Subcutaneous adipose tissue (tissue), 4 donors: ENCODE measurements around the gene UGT1A9. TPM values are rescaled to one million over a fixed set of nuclear protein-coding genes. Genes with fewer than 3 reads are reported as not detected.

ENCODE experiments used
- total RNA-seq, 4 donors: library from RNA; depleted of rRNA; stranded (reverse); fragments of >200 nt; gene quantifications; one replicate each; pipeline ENCODE4 v1.1.0, GENCODE V29; 2016
- TF ChIP-seq, protein P1 (sequence below): fragments of 450-650 bp; IDR thresholded peaks from one replicate; pipeline ENCODE4 v1.5.1; 2016; ENCODE audit warnings: low read depth, mild to moderate bottlenecking, control low read depth, antibody characterized with exemption, moderate library complexity

The UGT1A9 gene
- total RNA-seq, 4 donors from 2014 or later: not detected

DNA sequence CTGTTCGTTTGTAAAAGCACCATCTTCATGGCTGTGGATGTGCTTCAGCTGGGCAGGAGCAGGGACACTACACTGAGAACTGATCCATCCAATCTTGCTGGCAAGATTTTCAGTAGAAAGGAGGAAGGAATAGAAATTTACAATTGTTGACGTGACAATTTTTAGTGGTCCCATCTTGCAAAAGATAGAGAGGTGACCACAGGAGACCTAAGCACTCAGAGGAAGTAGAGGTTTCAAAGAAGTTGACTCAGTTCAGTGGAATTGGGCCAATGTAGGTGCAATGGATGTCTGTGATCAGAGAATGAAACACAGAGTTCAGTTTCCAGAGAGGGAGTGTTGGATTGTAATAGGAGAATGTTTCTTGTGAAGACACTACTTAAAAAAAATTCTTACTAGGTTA is 42.4 kb downstream of the UGT1A9 start:
- TF ChIP-seq, protein P1, sequence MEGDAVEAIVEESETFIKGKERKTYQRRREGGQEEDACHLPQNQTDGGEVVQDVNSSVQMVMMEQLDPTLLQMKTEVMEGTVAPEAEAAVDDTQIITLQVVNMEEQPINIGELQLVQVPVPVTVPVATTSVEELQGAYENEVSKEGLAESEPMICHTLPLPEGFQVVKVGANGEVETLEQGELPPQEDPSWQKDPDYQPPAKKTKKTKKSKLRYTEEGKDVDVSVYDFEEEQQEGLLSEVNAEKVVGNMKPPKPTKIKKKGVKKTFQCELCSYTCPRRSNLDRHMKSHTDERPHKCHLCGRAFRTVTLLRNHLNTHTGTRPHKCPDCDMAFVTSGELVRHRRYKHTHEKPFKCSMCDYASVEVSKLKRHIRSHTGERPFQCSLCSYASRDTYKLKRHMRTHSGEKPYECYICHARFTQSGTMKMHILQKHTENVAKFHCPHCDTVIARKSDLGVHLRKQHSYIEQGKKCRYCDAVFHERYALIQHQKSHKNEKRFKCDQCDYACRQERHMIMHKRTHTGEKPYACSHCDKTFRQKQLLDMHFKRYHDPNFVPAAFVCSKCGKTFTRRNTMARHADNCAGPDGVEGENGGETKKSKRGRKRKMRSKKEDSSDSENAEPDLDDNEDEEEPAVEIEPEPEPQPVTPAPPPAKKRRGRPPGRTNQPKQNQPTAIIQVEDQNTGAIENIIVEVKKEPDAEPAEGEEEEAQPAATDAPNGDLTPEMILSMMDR: no peak

DNA sequence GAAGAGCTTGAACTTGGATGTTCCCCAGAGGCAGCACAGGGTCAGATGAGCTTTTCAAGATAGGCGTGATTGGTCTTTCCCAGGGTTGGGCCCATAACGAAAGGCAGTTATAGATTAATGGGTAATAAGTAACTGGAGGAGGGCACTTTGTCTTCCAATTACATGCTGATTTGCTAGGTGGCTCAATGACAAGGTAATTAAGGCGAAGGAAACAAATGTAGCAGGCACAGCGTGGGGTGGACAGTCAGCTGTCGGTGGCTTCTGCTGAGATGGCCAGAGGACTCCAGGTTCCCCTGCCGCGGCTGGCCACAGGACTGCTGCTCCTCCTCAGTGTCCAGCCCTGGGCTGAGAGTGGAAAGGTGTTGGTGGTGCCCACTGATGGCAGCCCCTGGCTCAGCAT is 46.9 kb downstream of the UGT1A9 start, which contains the start of gene UGT1A4:
Gene UGT1A4 (plus strand): TSS at position 185 of the 400 bp plus-strand sequence. CDS start 85 bp downstream, at position 270.
- TF ChIP-seq, protein P1: no peak

DNA sequence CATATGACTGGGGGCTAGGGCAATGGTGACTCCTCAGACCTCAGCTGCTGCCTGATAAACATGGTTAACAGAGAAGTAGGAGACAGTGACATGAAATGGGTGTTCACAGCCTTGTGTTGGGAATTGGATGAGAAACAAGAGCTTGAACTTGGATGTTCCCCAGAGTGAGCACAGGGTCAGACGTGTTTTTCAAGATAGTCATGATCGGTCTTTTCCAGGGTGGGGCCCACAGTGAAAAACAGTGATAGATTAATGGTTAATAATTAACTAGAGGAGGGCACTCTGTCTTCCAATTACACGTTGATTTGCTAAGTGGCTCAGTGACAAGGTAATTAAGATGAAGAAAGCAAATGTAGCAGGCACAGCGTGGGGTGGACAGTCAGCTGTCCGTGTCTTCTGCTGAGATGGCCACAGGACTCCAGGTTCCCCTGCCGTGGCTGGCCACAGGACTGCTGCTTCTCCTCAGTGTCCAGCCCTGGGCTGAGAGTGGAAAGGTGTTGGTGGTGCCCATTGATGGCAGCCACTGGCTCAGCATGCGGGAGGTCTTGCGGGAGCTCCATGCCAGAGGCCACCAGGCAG is 57.1 kb downstream of the UGT1A9 start, which contains the start of gene UGT1A3:
Gene UGT1A3 (plus strand): TSS at position 320 of the 579 bp plus-strand sequence. CDS start 85 bp downstream, at position 405.
- TF ChIP-seq, protein P1: no peak

DNA sequence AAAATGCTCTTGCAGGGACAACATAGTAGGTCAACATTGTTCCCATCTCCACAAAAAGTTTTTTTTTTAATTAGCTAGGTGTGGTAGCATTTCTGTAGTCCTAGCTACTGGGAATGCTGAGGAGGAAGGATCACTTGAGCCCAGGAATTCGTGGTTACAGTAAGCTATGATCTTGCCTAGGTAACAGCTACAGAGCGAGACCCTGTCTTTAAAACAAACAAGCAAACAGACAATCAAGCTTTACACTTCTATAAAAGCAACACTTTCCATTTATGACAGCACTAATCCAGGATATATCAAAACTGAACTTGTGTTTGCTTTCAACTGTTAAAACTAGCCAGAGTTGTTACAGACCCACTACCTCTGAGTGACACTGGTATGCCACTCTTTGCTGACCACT is 69.2 kb downstream of the UGT1A9 start:
- TF ChIP-seq, protein P1: no peak

DNA sequence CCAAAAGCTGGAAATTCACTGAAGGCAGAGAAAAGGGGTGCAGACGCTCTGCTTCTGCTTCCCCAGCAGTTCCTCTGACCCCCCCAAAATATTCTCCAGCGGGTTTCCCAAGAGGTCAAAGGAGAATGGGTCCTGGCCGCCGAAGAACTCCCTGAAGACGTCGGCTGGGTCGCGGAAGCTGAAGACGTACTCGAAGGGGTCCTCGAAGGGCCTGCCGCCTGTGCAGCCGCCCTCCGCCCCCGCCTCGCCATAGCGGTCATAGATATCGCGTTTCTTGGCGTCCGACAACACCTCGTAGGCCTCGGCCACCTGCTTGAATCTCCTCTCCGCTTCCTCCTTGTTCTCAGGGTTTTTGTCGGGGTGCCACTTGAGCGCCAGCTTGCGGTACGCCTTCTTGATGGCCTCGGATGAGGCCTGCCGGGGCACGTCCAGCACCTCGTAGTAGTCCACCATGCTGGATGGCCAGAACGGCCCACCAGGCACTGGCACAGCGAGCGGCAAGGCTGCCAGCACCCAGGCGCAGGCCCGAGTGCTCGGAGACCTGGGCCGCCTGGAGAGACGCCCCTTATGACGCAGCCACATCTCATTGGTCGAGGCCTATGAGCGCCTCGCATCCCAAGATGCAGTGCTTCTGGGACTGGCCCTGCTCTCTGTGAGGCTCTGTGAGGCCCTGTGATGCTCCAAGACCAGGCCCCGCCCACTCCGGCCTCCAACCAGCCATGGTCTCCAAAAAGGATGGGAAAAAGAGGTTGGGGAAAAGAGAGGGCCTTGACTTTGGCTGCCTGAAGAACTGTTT is 72.0 kb downstream of the UGT1A9 start:
- TF ChIP-seq, protein P1: no peak

DNA sequence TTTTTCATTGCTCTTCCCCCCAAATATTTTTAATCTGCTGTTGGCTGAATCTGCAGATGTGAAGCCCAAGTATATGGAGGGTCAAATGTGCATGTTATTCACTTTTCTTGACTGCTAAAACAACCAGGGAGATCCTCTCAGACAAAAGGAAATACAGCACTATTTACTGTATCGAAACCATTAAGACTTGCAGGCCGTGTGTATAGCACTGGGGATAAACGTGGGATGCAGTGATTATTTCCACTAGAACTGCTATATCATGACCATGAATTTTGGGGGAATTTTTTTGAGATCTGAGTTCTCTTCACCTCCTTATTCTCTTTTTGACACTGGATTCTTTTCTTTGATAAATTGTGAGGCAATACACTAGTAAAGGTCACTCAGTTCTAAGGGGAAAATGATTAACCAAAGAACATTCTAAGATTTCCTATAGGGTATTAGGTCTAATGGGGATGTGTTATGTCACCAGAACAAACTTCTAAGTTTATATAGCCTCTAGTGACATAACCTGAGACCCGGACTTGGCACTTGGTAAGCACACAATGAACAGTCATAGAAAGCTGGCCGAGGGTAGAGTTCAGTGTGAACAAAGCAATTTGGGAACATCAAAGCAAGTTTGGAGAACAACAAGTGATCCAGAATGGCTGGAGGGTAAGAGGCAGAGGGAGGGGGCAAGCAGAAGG is 73.5 kb downstream of the UGT1A9 start:
- TF ChIP-seq, protein P1: no peak
